ENCODE data around the gene C2orf42.
"Not testable (repeated sequence)": the region's sequence is repeated elsewhere in the genome, so short reads cannot be mapped to it uniquely, and the experiment has no call there.

C2orf42 gene

GRCh38 chr2:70182689-70183088 is 8.1 kb downstream of the C2orf42 start:
- Mint-ChIP-seq H3K4me3 (no peak overlapping the region), H3K9me3 (no peaks in the 10 kb centered on the region), H3K27me3 (ENCODE audit: low read depth) (no peaks in the 10 kb centered on the region), H3K36me3 (ENCODE audit: low read depth) (peaks cover 22% of the 10 kb centered on the region), H3K4me1 (no peaks in the 10 kb centered on the region), H3K27ac (no peak overlapping the region)
- TF ChIP-seq CTCF (IDR thresholded peaks at IDR 0.05; ENCODE audit: unreplicated experiment in 3 of 3) = no peak

- no peak for TF ChIP-seq CTCF (IDR thresholded peaks at IDR 0.05; ENCODE audit: unreplicated experiment in 3 of 3)
- Mint-ChIP-seq H3K36me3 (ENCODE audit: low read depth) (peaks cover 26% of the 10 kb centered on the region), H3K27ac (no peak overlapping the region), H3K27me3 (ENCODE audit: low read depth) (no peaks in the 10 kb centered on the region), H3K4me1 (no peaks in the 10 kb centered on the region), H3K9me3 (no peaks in the 10 kb centered on the region), H3K4me3 (no peak overlapping the region)
These were observed 9.4 kb downstream of the C2orf42 start for GRCh38 chr2:70181363-70181956.

- Mint-ChIP-seq H3K9me3 (no peaks in the 10 kb centered on the region), H3K27ac (no peak overlapping the region), H3K4me3 (no peak overlapping the region), H3K4me1 (no peaks in the 10 kb centered on the region), H3K36me3 (ENCODE audit: low read depth) (peaks cover 44% of the 10 kb centered on the region), H3K27me3 (ENCODE audit: low read depth) (no peaks in the 10 kb centered on the region)
- TF ChIP-seq CTCF (IDR thresholded peaks at IDR 0.05; ENCODE audit: unreplicated experiment in 3 of 3) = no peak
These were observed 17.3 kb downstream of the C2orf42 start for GRCh38 chr2:70173520-70173919.

GRCh38 chr2:70169654-70170245 is 21.1 kb downstream of the C2orf42 start:
- H3K27me3 Mint-ChIP-seq (ENCODE audit: low read depth); H3K4me1 Mint-ChIP-seq; H3K27ac Mint-ChIP-seq; H3K4me3 Mint-ChIP-seq; H3K9me3 Mint-ChIP-seq: not testable (repeated sequence)
- H3K36me3 Mint-ChIP-seq (ENCODE audit: low read depth) = peaks cover 55% of the 10 kb centered on the region

- no peak overlapping the region for H3K27ac Mint-ChIP-seq
- H3K36me3 Mint-ChIP-seq (ENCODE audit: low read depth) = peaks cover 27% of the 10 kb centered on the region
- no peaks in the 10 kb centered on the region for H3K4me1 Mint-ChIP-seq
- TF ChIP-seq CTCF (IDR thresholded peaks at IDR 0.05; ENCODE audit: unreplicated experiment in 3 of 3) = no peak
- no peaks in the 10 kb centered on the region for H3K27me3 Mint-ChIP-seq (ENCODE audit: low read depth)
- H3K4me3 Mint-ChIP-seq = no peak overlapping the region
- no peaks in the 10 kb centered on the region for H3K9me3 Mint-ChIP-seq
These were observed 29.7 kb downstream of the C2orf42 start for GRCh38 chr2:70161069-70161534.

GRCh38 chr2:70160545-70160944 is 30.3 kb downstream of the C2orf42 start:
- Mint-ChIP-seq H3K27ac (no peak overlapping the region), H3K4me1 (no peaks in the 10 kb centered on the region), H3K4me3 (no peak overlapping the region), H3K9me3 (no peaks in the 10 kb centered on the region), H3K27me3 (ENCODE audit: low read depth) (no peaks in the 10 kb centered on the region), H3K36me3 (ENCODE audit: low read depth) (peaks cover 29% of the 10 kb centered on the region)
- no peak for TF ChIP-seq CTCF (IDR thresholded peaks at IDR 0.05; ENCODE audit: unreplicated experiment in 3 of 3)

GRCh38 chr2:70149130-70149686 is 41.6 kb downstream of the C2orf42 start:
- H3K27ac Mint-ChIP-seq; H3K9me3 Mint-ChIP-seq; H3K27me3 Mint-ChIP-seq (ENCODE audit: low read depth); H3K4me1 Mint-ChIP-seq; H3K4me3 Mint-ChIP-seq: not testable (repeated sequence)
- H3K36me3 Mint-ChIP-seq (ENCODE audit: low read depth) = peaks cover 40% of the 10 kb centered on the region

GRCh38 chr2:70148211-70148760 is 42.5 kb downstream of the C2orf42 start:
- not testable (repeated sequence) for H3K4me3 Mint-ChIP-seq; H3K9me3 Mint-ChIP-seq; H3K4me1 Mint-ChIP-seq; H3K27me3 Mint-ChIP-seq (ENCODE audit: low read depth); H3K27ac Mint-ChIP-seq
- peaks cover 35% of the 10 kb centered on the region for H3K36me3 Mint-ChIP-seq (ENCODE audit: low read depth)
